Mesendoderm (in vitro differentiated cells): Measurements from ENCODE around the gene KCNG1.

ENCODE experiments used
- DNase-seq: peaks from one replicate; pipeline ENCODE4 v3.0.0; 2013
- H2AK5ac ChIP-seq: 2 replicates; pipeline ENCODE4 v1.6.1; 2013; ENCODE audit warnings: low read length, inconsistent platforms
- H2BK120ac ChIP-seq: 2 replicates; pipeline ENCODE4 v1.6.1; 2013; ENCODE audit warnings: low read depth, mild to moderate bottlenecking, low read length, moderate library complexity, mixed read lengths
- H2BK15ac ChIP-seq: replicated peaks from 2 replicates; pipeline ENCODE4 v1.6.1; 2013; ENCODE audit warnings: low read depth, mild to moderate bottlenecking, moderate library complexity
- H2BK5ac ChIP-seq: 2 replicates; pipeline ENCODE4 v1.6.1; 2013; ENCODE audit warnings: low read length, inconsistent platforms
- H3K18ac ChIP-seq: 2 replicates; pipeline ENCODE4 v1.6.1; 2013; ENCODE audit warnings: mild to moderate bottlenecking, low read length, mixed read lengths
- H3K23ac ChIP-seq: one replicate; pipeline ENCODE4 v1.6.1; 2013; ENCODE audit warnings: low read length
- H3K27ac ChIP-seq: 2 replicates; pipeline ENCODE4 v1.5.1; 2013; ENCODE audit warnings: low read depth, mild to moderate bottlenecking, inconsistent platforms, low read length, moderate library complexity
- H3K27me3 ChIP-seq: 2 replicates; pipeline ENCODE4 v1.6.1; 2013; ENCODE audit warnings: low read length, control low read depth, mild to moderate bottlenecking, inconsistent platforms; ENCODE audit not compliant: insufficient read depth, poor library complexity
- H3K36me3 ChIP-seq: 2 replicates; pipeline ENCODE4 v1.6.1; 2013; ENCODE audit warnings: low read length, inconsistent platforms; ENCODE audit not compliant: control insufficient read depth, insufficient read depth
- H3K4ac ChIP-seq: one replicate; pipeline ENCODE4 v1.6.1; 2013; ENCODE audit warnings: low read depth, mild to moderate bottlenecking, low read length, moderate library complexity
- H3K4me1 ChIP-seq: 2 replicates; pipeline ENCODE4 v1.6.1; 2013; ENCODE audit warnings: low read depth, low read length, inconsistent platforms; ENCODE audit not compliant: control insufficient read depth
- H3K4me2 ChIP-seq: 2 replicates; pipeline ENCODE4 v1.6.1; 2013; ENCODE audit warnings: low read length
- H3K4me3 ChIP-seq: 2 replicates; pipeline ENCODE4 v1.5.1; 2013; ENCODE audit warnings: mild to moderate bottlenecking, low read length
- H3K56ac ChIP-seq: one replicate; pipeline ENCODE4 v1.6.1; 2013; ENCODE audit warnings: low read length
- H3K79me1 ChIP-seq: 2 replicates; pipeline ENCODE4 v1.6.1; 2013; ENCODE audit warnings: low read length, inconsistent platforms
- H3K79me2 ChIP-seq: 2 replicates; pipeline ENCODE4 v1.6.1; 2013; ENCODE audit warnings: mild to moderate bottlenecking, low read length; ENCODE audit not compliant: control insufficient read depth, insufficient read depth
- H3K9ac ChIP-seq: 2 replicates; pipeline ENCODE4 v1.6.1; 2013; ENCODE audit warnings: low read length, inconsistent platforms
- H4K5ac ChIP-seq: one replicate; pipeline ENCODE4 v1.6.1; 2013; ENCODE audit warnings: low read length
- H4K8ac ChIP-seq: one replicate; pipeline ENCODE4 v1.6.1; 2013; ENCODE audit warnings: low read depth, mild to moderate bottlenecking, control low read depth, low read length, moderate library complexity
- WGBS: extraction: QIAGEN DNeasy Blood & Tissue Kit; methylation state at CpG from one replicate; pipeline ENCODE4 v1.1.7; 2013; ENCODE audit warnings: low lambda C conversion rate, missing lambda C conversion rate; ENCODE audit not compliant: insufficient coverage; ENCODE audit errors: extremely low coverage; 5-methylcytosine and 5-hydroxymethylcytosine counted together

Gene KCNG1

DNA sequence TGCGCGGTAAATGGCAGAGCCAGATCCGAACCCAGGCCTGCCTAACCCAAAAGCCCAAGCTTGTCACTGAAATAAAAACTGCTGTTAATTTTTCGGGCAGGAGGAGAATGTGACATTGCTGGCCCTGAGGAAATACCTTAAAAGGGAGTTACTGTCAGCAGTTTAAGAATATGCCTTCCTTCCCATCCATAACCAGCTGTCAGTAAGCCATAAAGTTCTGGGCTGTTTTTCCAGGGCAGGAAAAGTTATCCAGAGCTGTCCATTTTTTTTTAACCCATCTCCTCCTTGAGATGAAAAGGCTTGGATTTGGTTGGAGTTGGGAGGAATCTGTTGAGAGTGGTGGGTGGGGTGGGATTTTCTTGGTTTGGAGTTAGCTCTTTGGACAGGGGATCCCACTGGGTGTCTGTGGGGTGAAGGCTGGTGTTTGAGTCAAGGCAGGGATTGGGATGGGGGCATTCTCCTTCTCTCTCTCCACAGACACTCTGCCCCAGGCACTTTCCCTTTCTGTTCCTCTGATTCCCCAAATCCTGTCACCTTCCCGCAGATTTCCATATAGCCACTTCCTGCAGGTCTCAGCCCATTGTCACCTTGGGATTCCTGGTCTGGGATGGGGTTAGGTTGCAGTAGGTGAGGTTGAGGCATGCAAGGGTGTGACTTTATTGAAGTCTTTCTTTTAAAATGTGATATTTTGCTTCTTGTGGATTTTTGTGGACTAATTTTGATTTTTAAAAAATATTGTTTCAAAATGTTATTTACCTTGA, 4.3 kb upstream of the KCNG1 start:
- H2BK5ac ChIP-seq = peak overlapping the region; percentile 20
- no peak overlapping the region for H3K4me3 ChIP-seq
- no peak overlapping the region for H3K9ac ChIP-seq
- H2BK15ac ChIP-seq = no peak overlapping the region
- H4K5ac ChIP-seq = no peak overlapping the region
- H2BK120ac ChIP-seq = no peak overlapping the region
- peak; percentile 87 for DNase-seq
- no peaks in the 10 kb centered on the region for H3K27me3 ChIP-seq
- no peak overlapping the region for H4K8ac ChIP-seq
- no CpG with 5 or more reads among the region's 5 CpGs for WGBS
- H2AK5ac ChIP-seq = no peak overlapping the region
- peak overlapping the region; percentile 12 for H3K56ac ChIP-seq
- peaks cover 17% of the 10 kb centered on the region for H3K4me1 ChIP-seq
- H3K79me1 ChIP-seq = peaks cover under 1% of the 10 kb centered on the region
- H3K18ac ChIP-seq = peak overlapping the region; percentile 43
- H3K79me2 ChIP-seq = peaks cover 6% of the 10 kb centered on the region
- H3K4me2 ChIP-seq = no peak overlapping the region
- peak overlapping the region; percentile 84 for H3K4ac ChIP-seq
- H3K36me3 ChIP-seq = no peaks in the 10 kb centered on the region
- no peak overlapping the region for H3K27ac ChIP-seq
- no peak overlapping the region for H3K23ac ChIP-seq

DNA sequence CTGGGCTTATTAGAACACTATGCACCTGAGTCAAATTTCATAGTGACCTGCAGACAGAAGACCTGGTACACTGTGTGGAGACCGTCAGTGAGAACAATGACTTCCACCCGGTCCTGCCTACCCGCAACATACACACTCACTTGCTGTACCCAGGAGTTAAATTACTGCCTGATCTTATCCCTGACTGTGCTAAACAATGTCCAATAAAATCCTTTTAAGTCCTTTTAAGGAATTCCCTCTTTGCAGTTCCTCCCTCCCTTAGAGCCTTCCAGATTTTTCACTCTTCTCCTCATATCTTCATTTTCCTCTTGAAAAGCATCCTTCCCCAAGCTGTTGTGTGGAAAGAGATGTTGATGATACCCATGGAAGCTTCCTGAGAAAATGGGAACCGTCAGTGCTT, 3.4 kb upstream of the KCNG1 start:
- Histone ChIP-seq H3K79me2 (peaks cover 15% of the 10 kb centered on the region), H4K8ac (no peak overlapping the region), H3K4ac (no peak overlapping the region), H3K9ac (no peak overlapping the region), H2AK5ac (no peak overlapping the region), H3K36me3 (no peaks in the 10 kb centered on the region), H3K4me2 (no peak overlapping the region), H3K4me3 (no peak overlapping the region), H3K79me1 (peaks cover 4% of the 10 kb centered on the region), H3K23ac (no peak overlapping the region), H3K27ac (no peak overlapping the region), H2BK5ac (no peak overlapping the region), H2BK15ac (no peak overlapping the region), H3K27me3 (no peaks in the 10 kb centered on the region), H2BK120ac (no peak overlapping the region), H3K18ac (no peak overlapping the region), H4K5ac (no peak overlapping the region), H3K56ac (peak overlapping the region; percentile 25), H3K4me1 (peaks cover 17% of the 10 kb centered on the region)
- no CpG with 5 or more reads among the region's 4 CpGs for WGBS
- DNase-seq = no peak

DNA sequence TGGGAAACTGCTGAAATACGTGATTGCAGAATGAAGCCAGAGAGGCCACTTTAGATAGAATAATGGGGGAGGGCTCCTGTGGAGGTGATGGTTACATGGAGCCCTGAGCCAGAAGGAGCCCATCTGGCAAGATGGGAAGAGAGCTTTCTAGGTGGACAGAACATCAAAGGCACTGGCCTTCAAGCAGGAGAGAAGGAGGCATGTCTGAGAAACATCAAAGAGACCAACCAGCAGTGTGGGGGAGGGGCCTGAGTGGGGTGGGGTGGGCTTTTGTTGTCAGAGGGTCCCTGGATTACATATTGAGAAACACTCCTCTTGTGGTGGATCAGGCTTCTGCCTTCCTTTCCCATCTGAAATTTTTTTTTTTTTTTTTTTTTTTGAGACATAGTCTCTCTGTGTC, 1.9 kb upstream of the KCNG1 start:
- H3K36me3 ChIP-seq = no peaks in the 10 kb centered on the region
- peaks cover 9% of the 10 kb centered on the region for H3K79me1 ChIP-seq
- no peaks in the 10 kb centered on the region for H3K27me3 ChIP-seq
- peaks cover 30% of the 10 kb centered on the region for H3K79me2 ChIP-seq
- no peak overlapping the region for H3K18ac ChIP-seq
- H3K4me3 ChIP-seq = no peak overlapping the region
- H3K27ac ChIP-seq = no peak overlapping the region
- H3K4me1 ChIP-seq = peaks cover 24% of the 10 kb centered on the region
- H4K5ac ChIP-seq = no peak overlapping the region
- no peak overlapping the region for H3K56ac ChIP-seq
- no peak overlapping the region for H4K8ac ChIP-seq
- DNase-seq = no peak
- no peak overlapping the region for H3K4me2 ChIP-seq
- H3K4ac ChIP-seq = no peak overlapping the region
- no peak overlapping the region for H2AK5ac ChIP-seq
- no peak overlapping the region for H2BK120ac ChIP-seq
- no peak overlapping the region for H2BK5ac ChIP-seq
- H3K23ac ChIP-seq = no peak overlapping the region
- H2BK15ac ChIP-seq = no peak overlapping the region
- H3K9ac ChIP-seq = no peak overlapping the region
- WGBS = no CpG with 5 or more reads among the region's 1 CpG

GRCh38 chr20:51023617-51024155, 779 bp upstream of the KCNG1 start:
- WGBS = no CpG with 5 or more reads among the region's 30 CpGs
- DNase-seq = no peak
- H2BK5ac ChIP-seq = no peak overlapping the region

DNA sequence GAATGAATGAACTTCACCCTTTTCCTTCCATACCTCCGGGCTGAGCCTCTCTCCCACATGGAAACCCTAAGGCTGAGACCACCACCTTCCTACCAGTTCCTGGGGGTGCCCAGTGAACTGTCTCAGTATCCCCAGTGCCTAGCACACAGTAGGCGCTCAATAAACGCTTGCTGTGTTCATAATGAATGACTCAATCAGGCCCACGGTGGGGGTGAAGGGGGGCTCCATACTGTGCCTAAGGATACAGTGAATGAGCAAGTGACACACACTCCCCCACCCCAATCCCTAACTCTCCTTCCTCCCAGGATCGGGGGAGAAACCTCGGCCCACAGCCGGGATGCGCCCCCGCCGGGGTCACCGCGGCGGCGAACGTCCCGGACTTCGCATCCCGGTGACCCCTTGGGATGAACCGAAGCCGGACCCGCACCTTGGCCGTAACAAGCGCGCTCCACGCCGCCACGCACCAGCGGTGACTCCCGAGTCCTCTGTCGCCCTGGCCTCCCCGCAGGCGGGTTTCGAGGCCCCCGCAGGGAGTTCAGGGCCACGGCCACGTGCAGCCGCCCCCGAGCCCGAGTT, 592 bp downstream of the KCNG1 start:
- H3K36me3 ChIP-seq = no peaks in the 10 kb centered on the region
- no peak overlapping the region for H2BK120ac ChIP-seq
- peak overlapping the region; percentile 96 for H3K9ac ChIP-seq
- H3K4me2 ChIP-seq = peak overlapping the region; percentile 96
- no peak overlapping the region for H2BK15ac ChIP-seq
- H2AK5ac ChIP-seq = peak overlapping the region; percentile 91
- peaks cover 47% of the 10 kb centered on the region for H3K79me2 ChIP-seq
- peak overlapping the region; percentile 32 for H3K23ac ChIP-seq
- no CpG with 5 or more reads among the region's 39 CpGs for WGBS
- peak overlapping the region; percentile 96 for H3K56ac ChIP-seq
- peak overlapping the region; percentile 93 for H3K4me3 ChIP-seq
- peaks cover 16% of the 10 kb centered on the region for H3K79me1 ChIP-seq
- peaks cover 13% of the 10 kb centered on the region for H3K4me1 ChIP-seq
- peak overlapping the region; percentile 92 for H3K4ac ChIP-seq
- H3K27me3 ChIP-seq = no peaks in the 10 kb centered on the region
- no peak for DNase-seq
- peak overlapping the region; percentile 99 for H3K18ac ChIP-seq
- H2BK5ac ChIP-seq = peak overlapping the region; percentile 51
- H4K8ac ChIP-seq = no peak overlapping the region
- no peak overlapping the region for H4K5ac ChIP-seq
- peak overlapping the region; percentile 66 for H3K27ac ChIP-seq

More at GRCh38 chr20:51023617-51024155, 779 bp upstream of the KCNG1 start:
- Histone ChIP-seq H3K23ac (peak overlapping the region; percentile 54), H3K18ac (peak overlapping the region; percentile 32), H3K4ac (peak overlapping the region; percentile 66), H3K9ac (peak overlapping the region; percentile 78), H2AK5ac (no peak overlapping the region), H4K5ac (no peak overlapping the region), H3K4me1 (peaks cover 20% of the 10 kb centered on the region), H3K4me2 (peak overlapping the region; percentile 59), H3K27me3 (no peaks in the 10 kb centered on the region), H2BK15ac (no peak overlapping the region), H3K27ac (no peak overlapping the region), H3K79me2 (peaks cover 37% of the 10 kb centered on the region), H3K4me3 (no peak overlapping the region), H2BK120ac (no peak overlapping the region), H3K36me3 (no peaks in the 10 kb centered on the region), H3K56ac (peak overlapping the region; percentile 93), H4K8ac (no peak overlapping the region), H3K79me1 (peaks cover 10% of the 10 kb centered on the region)
